ENCODE data around the gene PIGO. TPM values are rescaled to one million over a fixed set of nuclear protein-coding genes. Genes with fewer than 3 reads are reported as not detected.
A peak's percentile ranks its signal among the peaks of the same experiment; 100 is the strongest.

The PIGO gene
- total and polyA plus RNA-seq, 9 of the 15 experiments (the other 6 are each of a cell fraction or from before 2014, with no cell fraction given), result 5.4 to 13.7 (median 9.7) TPM

GRCh38 chr9:35108946-35109575, 12.7 kb upstream of the PIGO start (continued):
- TF ChIP-seq ATF1 (CRISPR knock-in tag; IDR thresholded peaks at IDR 0.05) (no peak), ATF1 (tag; IDR thresholded peaks at IDR 0.05) (0 out of 2 replicates have a peak, but pooled peaks have one; percentile 32), JUN (IDR thresholded peaks at IDR 0.05; ENCODE audit: borderline replicate concordance, low read depth, low read length) (peak; percentile 25; the same call in 1 of the 2 replicates), JUN (CRISPR knock-in tag; IDR thresholded peaks at IDR 0.05; ENCODE audit: borderline replicate concordance) (no peak), MYBL2 (IDR thresholded peaks at IDR 0.05; ENCODE audit: low read depth) (no peak), MYBL2 (CRISPR knock-in tag; IDR thresholded peaks at IDR 0.05; ENCODE audit: borderline replicate concordance) (no peak), SETDB1 (IDR thresholded peaks at IDR 0.05; ENCODE audit: low read length) (no peak), ZNF274 (IDR thresholded peaks at IDR 0.05; ENCODE audit: borderline replicate concordance, low read depth, low read length) (no peak), ZNF232 (CRISPR knock-in tag; IDR thresholded peaks at IDR 0.05) (no peak), TBP (optimal IDR thresholded peaks at IDR 0.05; ENCODE audit: low read depth, low read length) (no peak), NELFE (IDR thresholded peaks at IDR 0.05; ENCODE audit: insufficient read depth, insufficient read length) (no peak), SNIP1 (IDR thresholded peaks at IDR 0.05; ENCODE audit: low read depth) (no peak), TGIF2 (CRISPR knock-in tag; IDR thresholded peaks at IDR 0.05) (no peak), CBFA2T2 (conservative IDR thresholded peaks at IDR 0.05) (peak; percentile 92), MLX (CRISPR knock-in tag; conservative IDR thresholded peaks at IDR 0.05) (no peak), CHD1 (IDR thresholded peaks at IDR 0.05; ENCODE audit: low read length) (no peak), TRIM28 (IDR thresholded peaks at IDR 0.05) (no peak; the same call in 1 of the 2 replicates), TSHZ1 (CRISPR knock-in tag; IDR thresholded peaks at IDR 0.05) (no peak), RB1 (IDR thresholded peaks at IDR 0.05; ENCODE audit: low read depth) (peak; percentile 34; the same call in 1 of the 2 replicates), ETS1 (conservative IDR thresholded peaks at IDR 0.05; ENCODE audit: control insufficient read depth, low read depth, low read length) (peak; percentile 82), HMBOX1 (IDR thresholded peaks at IDR 0.05) (peak; percentile 83), TEAD2 (tag; IDR thresholded peaks at IDR 0.05) (no peak), XRCC3 (IDR thresholded peaks at IDR 0.05) (no peak)

Measured in K562 (cell line).